Measurements from ENCODE around the gene SIN3B. TPM values are rescaled to one million over a fixed set of nuclear protein-coding genes. Genes with fewer than 3 reads are reported as not detected.

Gene SIN3B
- total RNA-seq, 4 donors from 2014 or later, result 38.1 to 294 (median 66.5) TPM

- H3K27me3 ChIP-seq, result no peaks in the 10 kb centered on the region
- H3K4me3 ChIP-seq, result peak overlapping the region in 3 of 4 donors; percentile 6 to 34 (median 16)
- in situ Hi-C loops (cut with MboI; ENCODE audit: low pct_ligation_motif_present in 1 of 4, low pct_unique_long_range_greater_than_20kb in 1 of 4, low sequenced_read_pairs in 3 of 4), result no loop called here
- peak overlapping the region; percentile 58 to 68 (median 64) for H3K27ac ChIP-seq
- H3K36me3 ChIP-seq, result no peaks in the 10 kb centered on the region
- no peak for TF ChIP-seq EP300 (IDR thresholded peaks at IDR 0.05; ENCODE audit: low read depth)
- 25 to 31% methylated on average over 7 to 13 of the region's 13 CpGs for WGBS, 2 donors (ENCODE audit: low coverage in 1 of 2)
- peak; percentile 39 for DNase-seq
- intact Hi-C loops (cut with DNase I; ENCODE audit: low total_unique reads), result no loop called here
- H3K4me1 ChIP-seq, result peaks cover 7 to 27% (median 15%) of the 10 kb centered on the region in 4 donors
- H3K9me3 ChIP-seq, result no peaks in the 10 kb centered on the region
Observed at GRCh38 chr19:16825312-16826052, 3.7 kb upstream of the SIN3B start.

GRCh38 chr19:16829822-16830289, 658 bp downstream of the SIN3B start:
- H3K4me3 ChIP-seq, result peak overlapping the region; percentile 75 to 89 (median 83)
- in situ Hi-C loops (cut with MboI; ENCODE audit: low pct_ligation_motif_present in 1 of 4, low pct_unique_long_range_greater_than_20kb in 1 of 4, low sequenced_read_pairs in 3 of 4) (no loop called here), intact Hi-C loops (cut with DNase I; ENCODE audit: low total_unique reads) (no loop called here)
- H3K36me3 ChIP-seq, result peaks cover 0 to 15% (median 5%) of the 10 kb centered on the region in 4 donors
- DNase-seq, result no peak
- TF ChIP-seq POLR2AphosphoS5 (IDR thresholded peaks at IDR 0.05), result no peak
- no peak for TF ChIP-seq EP300 (IDR thresholded peaks at IDR 0.05; ENCODE audit: low read depth)
- TF ChIP-seq CTCF (IDR thresholded peaks at IDR 0.05), result no peak
- no peak for TF ChIP-seq POLR2A (IDR thresholded peaks at IDR 0.05)
- H3K27me3 ChIP-seq, result no peaks in the 10 kb centered on the region
- WGBS, 2 donors (ENCODE audit: low coverage in 1 of 2), result 17 to 36% methylated on average over 3 to 9 of the region's 13 CpGs
- H3K4me1 ChIP-seq, result peaks cover 9 to 25% (median 14%) of the 10 kb centered on the region in 4 donors
- peak overlapping the region; percentile 81 to 86 (median 82) for H3K27ac ChIP-seq
- H3K9me3 ChIP-seq, result no peaks in the 10 kb centered on the region

GRCh38 chr19:16830679-16831078, 1.5 kb downstream of the SIN3B start:
- 68% methylated on average over 3 of the region's 3 CpGs; no CpG with 5 or more reads in 1 of the 2 donors for WGBS, 2 donors (ENCODE audit: low coverage in 1 of 2)
- TF ChIP-seq POLR2A (IDR thresholded peaks at IDR 0.05) (no peak), EP300 (IDR thresholded peaks at IDR 0.05; ENCODE audit: low read depth) (no peak), POLR2AphosphoS5 (IDR thresholded peaks at IDR 0.05) (no peak), CTCF (IDR thresholded peaks at IDR 0.05) (no peak)
- in situ Hi-C loops (cut with MboI; ENCODE audit: low pct_ligation_motif_present in 1 of 4, low pct_unique_long_range_greater_than_20kb in 1 of 4, low sequenced_read_pairs in 3 of 4), result no loop called here
- H3K4me1 ChIP-seq, result peaks cover 8 to 19% (median 11%) of the 10 kb centered on the region in 4 donors
- no peak overlapping the region for H3K4me3 ChIP-seq
- H3K27me3 ChIP-seq, result no peaks in the 10 kb centered on the region
- intact Hi-C loops (cut with DNase I; ENCODE audit: low total_unique reads), result no loop called here
- H3K36me3 ChIP-seq, result peaks cover 0 to 15% (median 5%) of the 10 kb centered on the region in 4 donors
- H3K9me3 ChIP-seq, result no peaks in the 10 kb centered on the region
- no peak for DNase-seq
- peak overlapping the region in 1 of 4 donors; percentile 82 for H3K27ac ChIP-seq

- TF ChIP-seq EP300 (IDR thresholded peaks at IDR 0.05; ENCODE audit: low read depth) (no peak), CTCF (IDR thresholded peaks at IDR 0.05) (no peak)
- no peaks in the 10 kb centered on the region for H3K9me3 ChIP-seq
- no peak overlapping the region for H3K4me3 ChIP-seq
- no peak overlapping the region for H3K27ac ChIP-seq
- H3K4me1 ChIP-seq, result peaks cover 4 to 14% (median 11%) of the 10 kb centered on the region in 4 donors
- DNase-seq, result no peak
- H3K27me3 ChIP-seq, result no peaks in the 10 kb centered on the region
- peaks cover 0 to 15% (median 5%) of the 10 kb centered on the region in 4 donors for H3K36me3 ChIP-seq
- in situ Hi-C loops (cut with MboI; ENCODE audit: low pct_ligation_motif_present in 1 of 4, low pct_unique_long_range_greater_than_20kb in 1 of 4, low sequenced_read_pairs in 3 of 4) (no loop called here), intact Hi-C loops (cut with DNase I; ENCODE audit: low total_unique reads) (no loop called here)
- WGBS, 2 donors (ENCODE audit: low coverage in 1 of 2), result 94 to 100% methylated on average over 1 to 9 of the region's 9 CpGs
Observed at GRCh38 chr19:16831531-16831930, 2.3 kb downstream of the SIN3B start.

Measured in transverse colon (tissue), 4 donors.